GM23248 (cell line): ENCODE results near the gene COPS9.

ENCODE experiments used
- EZH2 ChIP-seq: fragments of 200-600 bp; sonication (generic); IDR thresholded peaks from 2 replicates; pipeline ENCODE4 v1.6.1; 2018; ENCODE audit warnings: antibody characterized with exemption, mild to moderate bottlenecking; ENCODE audit not compliant: insufficient read depth, poor library complexity, severe bottlenecking
- EZH2phosphoT487 ChIP-seq: fragments of 200-600 bp; sonication (generic); IDR thresholded peaks from 2 replicates; pipeline ENCODE4 v1.6.1; 2018; ENCODE audit warnings: antibody characterized with exemption, moderate library complexity, mild to moderate bottlenecking, low read depth; ENCODE audit not compliant: insufficient read depth

GRCh38 chr2:240121190-240121589, 14.9 kb downstream of the COPS9 start:
- no peak for TF ChIP-seq EZH2
- TF ChIP-seq EZH2phosphoT487: no peak
